H1 (cell line): Measurements from ENCODE around the gene EEIG1. TPM values are rescaled to one million over a fixed set of nuclear protein-coding genes. Genes with fewer than 3 reads are reported as not detected.

Source experiments
- CTCF ChIA-PET: fragments of 300-600 bp; sonication (Branson Sonifier 250); formaldehyde crosslinking; loops from one replicate; lab custom pipeline; 2021; ENCODE audit not compliant: partially characterized antibody; lab: Charles Lee
- POLR2A ChIA-PET: fragments of 300-600 bp; sonication (Branson Sonifier 250); formaldehyde crosslinking; loops from one replicate; lab custom pipeline; 2021; ENCODE audit warnings: inconsistent platforms; ENCODE audit not compliant: partially characterized antibody; lab: Charles Lee
- DNase-seq, 2 experiments: peaks; one replicate each; pipeline versions ENCODE4 v3.0.0 to v3.0.0-alpha.2; 2010 to 2022; ENCODE audit warnings: low spot score in 2 of 2, low read depth in 1 of 2, mixed read lengths in 1 of 2
- FAIRE-seq: peaks from 2 replicates; lab custom pipeline; 2011; peaks lifted over from hg19 to GRCh38; lab: Jason Lieb, UNC
- H2AFZ ChIP-seq: 2 replicates; pipeline ENCODE4 v1.8.1; 2012; ENCODE audit warnings: low read length, inconsistent platforms
- H2AK5ac ChIP-seq: 2 replicates; pipeline ENCODE4 v1.6.1; 2013; ENCODE audit warnings: low read depth, low read length
- H2BK120ac ChIP-seq: replicated peaks from 2 replicates; pipeline ENCODE3; 2013; ENCODE audit warnings: low read depth, low read length, inconsistent platforms
- H2BK12ac ChIP-seq: 2 replicates; pipeline ENCODE4 v1.6.1; 2013; ENCODE audit warnings: low read depth, low read length
- H2BK15ac ChIP-seq: 2 replicates; pipeline ENCODE4 v1.6.1; 2013; ENCODE audit warnings: low read length
- H2BK20ac ChIP-seq: 2 replicates; pipeline ENCODE4 v1.6.1; 2013; ENCODE audit warnings: low read length
- H2BK5ac ChIP-seq: 2 replicates; pipeline ENCODE4 v1.6.1; 2013; ENCODE audit warnings: low read depth, low read length
- H3K14ac ChIP-seq: 2 replicates; pipeline ENCODE4 v1.6.1; 2013; ENCODE audit warnings: inconsistent platforms; ENCODE audit not compliant: insufficient read length
- H3K18ac ChIP-seq: 2 replicates; pipeline ENCODE4 v1.6.1; 2013; ENCODE audit warnings: low read length; ENCODE audit errors: extremely low read depth
- H3K23ac ChIP-seq: 2 replicates; pipeline ENCODE4 v1.6.1; 2013; ENCODE audit warnings: inconsistent platforms; ENCODE audit not compliant: insufficient read length
- H3K23me2 ChIP-seq: 2 replicates; pipeline ENCODE4 v1.6.1; 2013; ENCODE audit warnings: low read depth, low read length
- H3K27ac ChIP-seq: 2 replicates; pipeline ENCODE4 v1.6.1; 2011; ENCODE audit warnings: low read depth, low read length, inconsistent platforms
- H3K27me3 ChIP-seq, 4 experiments: replicated peaks in 1 of 4; 1 replicate in 1 of 4; 2 replicates in 3 of 4; pipeline versions ENCODE4 v1.6.1 to v1.8.1; 2011 to 2013; ENCODE audit warnings: low read length in 3 of 4, mild to moderate bottlenecking in 3 of 4, inconsistent platforms in 2 of 4, mixed read lengths in 2 of 4, moderate library complexity in 1 of 4; ENCODE audit not compliant: control insufficient read depth in 3 of 4, insufficient read depth in 3 of 4; ENCODE audit errors: extremely low read depth in 1 of 4
- H3K36me3 ChIP-seq, 4 experiments: 2 replicates each; pipeline versions ENCODE4 v1.6.1 to v1.8.1; 2011 to 2013; ENCODE audit warnings: mild to moderate bottlenecking in 4 of 4, low read length in 3 of 4, moderate library complexity in 2 of 4, control low read depth in 1 of 4, inconsistent platforms in 1 of 4; ENCODE audit not compliant: insufficient read depth in 4 of 4, control insufficient read depth in 2 of 4
- H3K4ac ChIP-seq: replicated peaks from 2 replicates; pipeline ENCODE3; 2013; ENCODE audit warnings: low read length, low read depth, mixed read lengths, inconsistent platforms; ENCODE audit not compliant: insufficient read length
- H3K4me1 ChIP-seq, 4 experiments: replicated peaks in 1 of 4; 1 replicate in 1 of 4; 2 replicates in 3 of 4; pipeline versions ENCODE4 v1.6.1 to v1.8.1; 2011 to 2013; ENCODE audit warnings: low read length in 3 of 4, inconsistent platforms in 2 of 4, mixed read lengths in 1 of 4; ENCODE audit not compliant: insufficient read depth in 4 of 4, control insufficient read depth in 3 of 4
- H3K4me2 ChIP-seq, 2 experiments: 2 replicates each; pipeline versions ENCODE4 v1.6.1 to v1.8.1; 2011 to 2013; ENCODE audit warnings: low read depth in 2 of 2, low read length in 2 of 2, control low read depth in 1 of 2, inconsistent platforms in 1 of 2, mild to moderate bottlenecking in 1 of 2; ENCODE audit not compliant: insufficient read depth in 1 of 2
- H3K4me3 ChIP-seq, 4 experiments: fragments of 200-600, 300-600 bp in 1 of 4; sonication (generic), shearing (Covaris generic), sonication (Bioruptor Twin) in 1 of 4; 2 replicates each; pipeline versions ENCODE4 v1.5.1 to v1.8.1; 2011 to 2016; ENCODE audit warnings: low read length in 4 of 4, low read depth in 3 of 4, control low read depth in 2 of 4, inconsistent platforms in 2 of 4, mild to moderate bottlenecking in 2 of 4, mixed read lengths in 1 of 4, moderate library complexity in 1 of 4; ENCODE audit not compliant: insufficient read depth in 2 of 4; ENCODE audit errors: extremely low read depth in 1 of 4
- H3K56ac ChIP-seq: replicated peaks from 2 replicates; pipeline ENCODE3; 2013; ENCODE audit warnings: low read depth, mild to moderate bottlenecking, mixed read lengths, low read length, inconsistent platforms; ENCODE audit not compliant: insufficient read length
- H3K79me1 ChIP-seq: 2 replicates; pipeline ENCODE4 v1.6.1; 2013; ENCODE audit warnings: low read depth, low read length, control low read depth
- H3K79me2 ChIP-seq, 2 experiments: 2 replicates each; pipeline versions ENCODE4 v1.6.1 to v1.8.1; 2012 to 2013; ENCODE audit warnings: low read length in 2 of 2, mild to moderate bottlenecking in 2 of 2, inconsistent platforms in 1 of 2; ENCODE audit not compliant: insufficient read depth in 2 of 2, control insufficient read depth in 1 of 2
- H3K9ac ChIP-seq, 4 experiments: replicated peaks in 1 of 4; 1 replicate in 1 of 4; 2 replicates in 3 of 4; pipeline versions ENCODE4 v1.6.1 to v1.8.1; 2011 to 2013; ENCODE audit warnings: low read depth in 3 of 4, low read length in 3 of 4, control low read depth in 2 of 4, mild to moderate bottlenecking in 2 of 4, moderate library complexity in 2 of 4, inconsistent platforms in 1 of 4; ENCODE audit errors: extremely low read depth in 1 of 4
- H3K9me3 ChIP-seq, 2 experiments: 2 replicates each; pipeline versions ENCODE4 v1.6.1 to v1.8.1; 2012 to 2013; ENCODE audit warnings: mild to moderate bottlenecking in 2 of 2, moderate library complexity in 2 of 2, control low read depth in 1 of 2, inconsistent platforms in 1 of 2, low read depth in 1 of 2, low read length in 1 of 2, mixed read lengths in 1 of 2; ENCODE audit not compliant: insufficient read depth in 2 of 2
- H4K20me1 ChIP-seq, 2 experiments: replicated peaks in 1 of 2; 2 replicates each; pipeline versions ENCODE3 to v1.8.1; 2011 to 2013; ENCODE audit warnings: inconsistent platforms in 2 of 2, low read length in 2 of 2, mild to moderate bottlenecking in 1 of 2; ENCODE audit not compliant: insufficient read depth in 2 of 2, control insufficient read depth in 1 of 2
- H4K5ac ChIP-seq: 2 replicates; pipeline ENCODE4 v1.6.1; 2013; ENCODE audit warnings: low read length, low read depth, mixed read lengths, inconsistent platforms; ENCODE audit not compliant: insufficient read length
- H4K8ac ChIP-seq: 2 replicates; pipeline ENCODE4 v1.8.0; 2013; ENCODE audit warnings: mild to moderate bottlenecking, moderate library complexity, low read length, inconsistent platforms; ENCODE audit not compliant: insufficient read depth; ENCODE audit errors: extremely low read depth
- H4K91ac ChIP-seq: replicated peaks from 2 replicates; pipeline ENCODE3; 2013; ENCODE audit warnings: low read length, mixed read lengths, inconsistent platforms; ENCODE audit not compliant: insufficient read length
- CREB1 ChIP-seq: IDR thresholded peaks from 2 replicates; pipeline ENCODE4 v1.6.1; 2012; ENCODE audit warnings: inconsistent platforms
- SIRT6 ChIP-seq: IDR thresholded peaks from one replicate; pipeline ENCODE4 v1.7.1; 2012; ENCODE audit warnings: low read length, inconsistent platforms
- SP1 ChIP-seq: IDR thresholded peaks from 2 replicates; pipeline ENCODE4 v1.6.1; 2011; ENCODE audit warnings: low read depth, low read length
- SP4 ChIP-seq: IDR thresholded peaks from 2 replicates; pipeline ENCODE4 v1.6.1; 2012; ENCODE audit warnings: low read length, inconsistent platforms
- WGBS, 2 experiments: shearing (Covaris generic) in 1 of 2; methylation state at CpG; one replicate each; pipeline versions ENCODE4 v1.1.6 to v1.1.7; 2013 to 2015; ENCODE audit warnings: low lambda C conversion rate in 2 of 2, mixed read lengths in 2 of 2, inconsistent platforms in 1 of 2, low coverage in 1 of 2, missing lambda C conversion rate in 1 of 2; ENCODE audit not compliant: insufficient replicate concordance in 2 of 2, insufficient coverage in 1 of 2, insufficient read length in 1 of 2; ENCODE audit errors: extremely low coverage in 1 of 2, missing lambda C conversion rate in 1 of 2; 5-methylcytosine and 5-hydroxymethylcytosine counted together
- polyA plus RNA-seq, 7 experiments: library from polyadenylated mRNA; depleted of rRNA in 3 of 7; stranded (reverse) in 5 of 7; unstranded in 2 of 7; fragments of >200 nt in 5 of 7; fragments of 200-250 nt in 2 of 7; gene quantifications; 1 replicate in 5 of 7; 2 replicates in 1 of 7; 4 replicates in 1 of 7; pipeline versions ENCODE4 v1.2.1 to v1.2.3, GENCODE V29; 2011 to 2013; ENCODE audit warnings: missing spikeins in 2 of 7, mixed read lengths in 2 of 7
- total RNA-seq: library from RNA; stranded (reverse); fragmentation: NEBNext Ultra II Directional; extraction: Animal tissue kit (Norgen Biotek cat#: 25700); gene quantifications from 2 replicates; pipeline ENCODE4 v1.2.1, GENCODE V29; 2021

Gene EEIG1
- total and polyA plus RNA-seq, 2 of the 8 experiments (the other 6 are each of a cell fraction or from before 2014, with no cell fraction given), result 29.8 to 50.8 TPM

DNA sequence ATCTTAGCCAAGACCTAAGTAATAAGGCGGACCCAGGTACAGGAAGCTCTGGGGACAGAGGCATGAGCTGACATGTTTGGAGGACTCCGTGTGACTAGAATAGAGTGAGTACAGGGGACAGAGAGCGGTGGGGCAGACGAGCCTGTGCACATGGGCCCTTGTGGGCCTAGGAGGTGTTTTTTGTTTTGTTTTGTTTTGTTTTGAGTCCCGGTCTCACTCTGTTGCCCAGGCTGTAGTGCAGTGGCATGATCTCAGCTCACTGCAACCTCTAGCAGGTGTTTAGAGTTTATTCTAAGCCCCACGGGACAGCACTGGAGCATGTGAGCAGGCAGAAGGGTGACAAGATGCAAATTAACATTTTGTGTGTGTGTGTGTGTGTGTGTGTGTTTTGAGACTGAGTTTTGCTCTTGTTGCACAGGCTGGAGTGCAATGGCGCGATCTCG, 3.1 kb upstream of the EEIG1 start:
- 94% methylated on average over 9 of the region's 9 CpGs; no CpG with 5 or more reads in 1 of the 2 experiments for WGBS, 2 experiments
- Histone ChIP-seq H2BK20ac (no peak overlapping the region), H4K91ac (peak overlapping the region; percentile 84), H4K8ac (no peak overlapping the region), H4K20me1 (peaks cover 9 to 10% of the 10 kb centered on the region in 2 experiments), H3K9ac (no peak overlapping the region), H4K5ac (no peak overlapping the region), H3K27me3 (no peaks in the 10 kb centered on the region; a peak in 1 of 7 replicates), H2BK12ac (0 out of 2 replicates have a peak overlapping the region, but pooled peaks have one; percentile 27), H3K4me1 (peaks cover 0 to 15% (median 10%) of the 10 kb centered on the region in 4 experiments; a peak in 6 of 7 replicates), H3K14ac (no peak overlapping the region), H3K4ac (peak overlapping the region; percentile 16), H3K4me3 (no peak overlapping the region), H3K79me2 (peaks cover 0 to 11% of the 10 kb centered on the region in 2 experiments; a peak in 2 of 4 replicates), H2BK15ac (no peak overlapping the region), H3K79me1 (peaks cover 5% of the 10 kb centered on the region; the same call in 1 of the 2 replicates), H2BK5ac (no peak overlapping the region), H3K56ac (no peak overlapping the region), H3K27ac (no peak overlapping the region), H3K23ac (no peak overlapping the region), H2BK120ac (peak overlapping the region; percentile 21), H3K36me3 (no peaks in the 10 kb centered on the region), H3K9me3 (no peaks in the 10 kb centered on the region), H3K18ac (peak overlapping the region; percentile 38; the same call in 1 of the 2 replicates), H3K4me2 (no peak overlapping the region), H2AK5ac (no peak overlapping the region), H2AFZ (0 out of 2 replicates have a peak overlapping the region, but pooled peaks have one; percentile 40), H3K23me2 (peaks cover 6% of the 10 kb centered on the region; the same call in 1 of the 2 replicates)
- CTCF ChIA-PET, result interaction anchor here (0.9 to 7.9 kb wide), 4 partner anchors 37 to 121 kb away, joined by 3 to 49 read pairs (median 12); no protein-coding TSS in a partner anchor
- DNase-seq, result no peak
- POLR2A ChIA-PET, result interaction anchor here (0.6 to 4.1 kb wide), 3 partner anchors 19 to 43 kb away, joined by 3 to 10 read pairs (median 3); no protein-coding TSS in a partner anchor
- TF ChIP-seq CREB1 (no peak), SP1 (no peak), SP4 (no peak), SIRT6 (no peak)
- FAIRE-seq, result no peak
